H1 (cell line): Measurements from ENCODE around the gene ZBTB38. TPM values are rescaled to one million over a fixed set of nuclear protein-coding genes. Genes with fewer than 3 reads are reported as not detected.

ENCODE experiments used
- CTCF ChIA-PET: fragments of 300-600 bp; sonication (Branson Sonifier 250); formaldehyde crosslinking; loops from one replicate; lab custom pipeline; 2021; ENCODE audit not compliant: partially characterized antibody; lab: Charles Lee
- POLR2A ChIA-PET: fragments of 300-600 bp; sonication (Branson Sonifier 250); formaldehyde crosslinking; loops from one replicate; lab custom pipeline; 2021; ENCODE audit warnings: inconsistent platforms; ENCODE audit not compliant: partially characterized antibody; lab: Charles Lee
- DNase-seq, 2 experiments: peaks; one replicate each; pipeline versions ENCODE4 v3.0.0 to v3.0.0-alpha.2; 2010 to 2022; ENCODE audit warnings: low spot score in 2 of 2, low read depth in 1 of 2, mixed read lengths in 1 of 2
- FAIRE-seq: peaks from 2 replicates; lab custom pipeline; 2011; peaks lifted over from hg19 to GRCh38; lab: Jason Lieb, UNC
- H2AFZ ChIP-seq: 2 replicates; pipeline ENCODE4 v1.8.1; 2012; ENCODE audit warnings: low read length, inconsistent platforms
- H2AK5ac ChIP-seq: 2 replicates; pipeline ENCODE4 v1.6.1; 2013; ENCODE audit warnings: low read depth, low read length
- H2BK120ac ChIP-seq: replicated peaks from 2 replicates; pipeline ENCODE3; 2013; ENCODE audit warnings: low read depth, low read length, inconsistent platforms
- H2BK12ac ChIP-seq: 2 replicates; pipeline ENCODE4 v1.6.1; 2013; ENCODE audit warnings: low read depth, low read length
- H2BK15ac ChIP-seq: 2 replicates; pipeline ENCODE4 v1.6.1; 2013; ENCODE audit warnings: low read length
- H2BK20ac ChIP-seq: 2 replicates; pipeline ENCODE4 v1.6.1; 2013; ENCODE audit warnings: low read length
- H2BK5ac ChIP-seq: 2 replicates; pipeline ENCODE4 v1.6.1; 2013; ENCODE audit warnings: low read depth, low read length
- H3K14ac ChIP-seq: 2 replicates; pipeline ENCODE4 v1.6.1; 2013; ENCODE audit warnings: inconsistent platforms; ENCODE audit not compliant: insufficient read length
- H3K18ac ChIP-seq: 2 replicates; pipeline ENCODE4 v1.6.1; 2013; ENCODE audit warnings: low read length; ENCODE audit errors: extremely low read depth
- H3K23ac ChIP-seq: 2 replicates; pipeline ENCODE4 v1.6.1; 2013; ENCODE audit warnings: inconsistent platforms; ENCODE audit not compliant: insufficient read length
- H3K23me2 ChIP-seq: 2 replicates; pipeline ENCODE4 v1.6.1; 2013; ENCODE audit warnings: low read depth, low read length
- H3K27ac ChIP-seq: 2 replicates; pipeline ENCODE4 v1.6.1; 2011; ENCODE audit warnings: low read depth, low read length, inconsistent platforms
- H3K27me3 ChIP-seq, 4 experiments: replicated peaks in 1 of 4; 1 replicate in 1 of 4; 2 replicates in 3 of 4; pipeline versions ENCODE4 v1.6.1 to v1.8.1; 2011 to 2013; ENCODE audit warnings: low read length in 3 of 4, mild to moderate bottlenecking in 3 of 4, inconsistent platforms in 2 of 4, mixed read lengths in 2 of 4, moderate library complexity in 1 of 4; ENCODE audit not compliant: control insufficient read depth in 3 of 4, insufficient read depth in 3 of 4; ENCODE audit errors: extremely low read depth in 1 of 4
- H3K36me3 ChIP-seq, 4 experiments: 2 replicates each; pipeline versions ENCODE4 v1.6.1 to v1.8.1; 2011 to 2013; ENCODE audit warnings: mild to moderate bottlenecking in 4 of 4, low read length in 3 of 4, moderate library complexity in 2 of 4, control low read depth in 1 of 4, inconsistent platforms in 1 of 4; ENCODE audit not compliant: insufficient read depth in 4 of 4, control insufficient read depth in 2 of 4
- H3K4ac ChIP-seq: replicated peaks from 2 replicates; pipeline ENCODE3; 2013; ENCODE audit warnings: low read length, low read depth, mixed read lengths, inconsistent platforms; ENCODE audit not compliant: insufficient read length
- H3K4me1 ChIP-seq, 4 experiments: replicated peaks in 1 of 4; 1 replicate in 1 of 4; 2 replicates in 3 of 4; pipeline versions ENCODE4 v1.6.1 to v1.8.1; 2011 to 2013; ENCODE audit warnings: low read length in 3 of 4, inconsistent platforms in 2 of 4, mixed read lengths in 1 of 4; ENCODE audit not compliant: insufficient read depth in 4 of 4, control insufficient read depth in 3 of 4
- H3K4me2 ChIP-seq, 2 experiments: 2 replicates each; pipeline versions ENCODE4 v1.6.1 to v1.8.1; 2011 to 2013; ENCODE audit warnings: low read depth in 2 of 2, low read length in 2 of 2, control low read depth in 1 of 2, inconsistent platforms in 1 of 2, mild to moderate bottlenecking in 1 of 2; ENCODE audit not compliant: insufficient read depth in 1 of 2
- H3K4me3 ChIP-seq, 4 experiments: fragments of 200-600, 300-600 bp in 1 of 4; sonication (generic), shearing (Covaris generic), sonication (Bioruptor Twin) in 1 of 4; 2 replicates each; pipeline versions ENCODE4 v1.5.1 to v1.8.1; 2011 to 2016; ENCODE audit warnings: low read length in 4 of 4, low read depth in 3 of 4, control low read depth in 2 of 4, inconsistent platforms in 2 of 4, mild to moderate bottlenecking in 2 of 4, mixed read lengths in 1 of 4, moderate library complexity in 1 of 4; ENCODE audit not compliant: insufficient read depth in 2 of 4; ENCODE audit errors: extremely low read depth in 1 of 4
- H3K56ac ChIP-seq: replicated peaks from 2 replicates; pipeline ENCODE3; 2013; ENCODE audit warnings: low read depth, mild to moderate bottlenecking, mixed read lengths, low read length, inconsistent platforms; ENCODE audit not compliant: insufficient read length
- H3K79me1 ChIP-seq: 2 replicates; pipeline ENCODE4 v1.6.1; 2013; ENCODE audit warnings: low read depth, low read length, control low read depth
- H3K79me2 ChIP-seq, 2 experiments: 2 replicates each; pipeline versions ENCODE4 v1.6.1 to v1.8.1; 2012 to 2013; ENCODE audit warnings: low read length in 2 of 2, mild to moderate bottlenecking in 2 of 2, inconsistent platforms in 1 of 2; ENCODE audit not compliant: insufficient read depth in 2 of 2, control insufficient read depth in 1 of 2
- H3K9ac ChIP-seq, 4 experiments: replicated peaks in 1 of 4; 1 replicate in 1 of 4; 2 replicates in 3 of 4; pipeline versions ENCODE4 v1.6.1 to v1.8.1; 2011 to 2013; ENCODE audit warnings: low read depth in 3 of 4, low read length in 3 of 4, control low read depth in 2 of 4, mild to moderate bottlenecking in 2 of 4, moderate library complexity in 2 of 4, inconsistent platforms in 1 of 4; ENCODE audit errors: extremely low read depth in 1 of 4
- H3K9me3 ChIP-seq, 2 experiments: 2 replicates each; pipeline versions ENCODE4 v1.6.1 to v1.8.1; 2012 to 2013; ENCODE audit warnings: mild to moderate bottlenecking in 2 of 2, moderate library complexity in 2 of 2, control low read depth in 1 of 2, inconsistent platforms in 1 of 2, low read depth in 1 of 2, low read length in 1 of 2, mixed read lengths in 1 of 2; ENCODE audit not compliant: insufficient read depth in 2 of 2
- H4K20me1 ChIP-seq, 2 experiments: replicated peaks in 1 of 2; 2 replicates each; pipeline versions ENCODE3 to v1.8.1; 2011 to 2013; ENCODE audit warnings: inconsistent platforms in 2 of 2, low read length in 2 of 2, mild to moderate bottlenecking in 1 of 2; ENCODE audit not compliant: insufficient read depth in 2 of 2, control insufficient read depth in 1 of 2
- H4K5ac ChIP-seq: 2 replicates; pipeline ENCODE4 v1.6.1; 2013; ENCODE audit warnings: low read length, low read depth, mixed read lengths, inconsistent platforms; ENCODE audit not compliant: insufficient read length
- H4K8ac ChIP-seq: 2 replicates; pipeline ENCODE4 v1.8.0; 2013; ENCODE audit warnings: mild to moderate bottlenecking, moderate library complexity, low read length, inconsistent platforms; ENCODE audit not compliant: insufficient read depth; ENCODE audit errors: extremely low read depth
- H4K91ac ChIP-seq: replicated peaks from 2 replicates; pipeline ENCODE3; 2013; ENCODE audit warnings: low read length, mixed read lengths, inconsistent platforms; ENCODE audit not compliant: insufficient read length
- CREB1 ChIP-seq: IDR thresholded peaks from 2 replicates; pipeline ENCODE4 v1.6.1; 2012; ENCODE audit warnings: inconsistent platforms
- HDAC2 ChIP-seq, 2 experiments: fragments of 300-600 bp in 1 of 2; sonication (generic) in 1 of 2; IDR thresholded peaks; 2 replicates each; pipeline ENCODE4 v1.6.1; 2011 to 2012; ENCODE audit warnings: low read depth in 2 of 2, low read length in 2 of 2, mild to moderate bottlenecking in 2 of 2, moderate library complexity in 2 of 2, borderline replicate concordance in 1 of 2, inconsistent platforms in 1 of 2
- MAFK ChIP-seq: IDR thresholded peaks from 2 replicates; pipeline ENCODE4 v1.6.1; 2012; ENCODE audit warnings: low read depth, mild to moderate bottlenecking, improper control_type of control experiment, low read length
- WGBS, 2 experiments: shearing (Covaris generic) in 1 of 2; methylation state at CpG; one replicate each; pipeline versions ENCODE4 v1.1.6 to v1.1.7; 2013 to 2015; ENCODE audit warnings: low lambda C conversion rate in 2 of 2, mixed read lengths in 2 of 2, inconsistent platforms in 1 of 2, low coverage in 1 of 2, missing lambda C conversion rate in 1 of 2; ENCODE audit not compliant: insufficient replicate concordance in 2 of 2, insufficient coverage in 1 of 2, insufficient read length in 1 of 2; ENCODE audit errors: extremely low coverage in 1 of 2, missing lambda C conversion rate in 1 of 2; 5-methylcytosine and 5-hydroxymethylcytosine counted together
- polyA plus RNA-seq, 7 experiments: library from polyadenylated mRNA; depleted of rRNA in 3 of 7; stranded (reverse) in 5 of 7; unstranded in 2 of 7; fragments of >200 nt in 5 of 7; fragments of 200-250 nt in 2 of 7; gene quantifications; 1 replicate in 5 of 7; 2 replicates in 1 of 7; 4 replicates in 1 of 7; pipeline versions ENCODE4 v1.2.1 to v1.2.3, GENCODE V29; 2011 to 2013; ENCODE audit warnings: missing spikeins in 2 of 7, mixed read lengths in 2 of 7
- total RNA-seq: library from RNA; stranded (reverse); fragmentation: NEBNext Ultra II Directional; extraction: Animal tissue kit (Norgen Biotek cat#: 25700); gene quantifications from 2 replicates; pipeline ENCODE4 v1.2.1, GENCODE V29; 2021

Gene ZBTB38
- total and polyA plus RNA-seq, 2 of the 8 experiments (the other 6 are each of a cell fraction or from before 2014, with no cell fraction given), result 4.4 to 10.5 TPM

- ChIA-PET POLR2A (interaction anchor here (1.1 to 1.8 kb wide), 2 partner anchors 21 to 23 kb away, joined by 4 read pairs; partner anchors contain the start of gene ZBTB38), CTCF (interaction anchor here (0.7 to 2.8 kb wide), 4 partner anchors 23 to 50 kb away, joined by 3 to 7 read pairs (median 4); no protein-coding TSS in a partner anchor)
- no peaks in the 10 kb centered on the region for H3K79me1 ChIP-seq
- H3K79me2 ChIP-seq, result no peaks in the 10 kb centered on the region
- no peak overlapping the region for H2AK5ac ChIP-seq
- no peak overlapping the region for H3K14ac ChIP-seq
- no peak overlapping the region for H3K4me2 ChIP-seq
- no peaks in the 10 kb centered on the region for H4K20me1 ChIP-seq
- H3K23ac ChIP-seq, result no peak overlapping the region
- FAIRE-seq (no peak), DNase-seq (no peak)
- H2BK120ac ChIP-seq, result no peak overlapping the region
- no peak overlapping the region for H2AFZ ChIP-seq
- no peak overlapping the region for H2BK5ac ChIP-seq
- no peaks in the 10 kb centered on the region for H3K9me3 ChIP-seq
- H3K36me3 ChIP-seq, result no peaks in the 10 kb centered on the region
- H3K4me1 ChIP-seq, result peaks cover 6 to 22% (median 17%) of the 10 kb centered on the region in 4 experiments; a peak in 6 of 7 replicates
- H2BK15ac ChIP-seq, result no peak overlapping the region
- no peak overlapping the region for H4K5ac ChIP-seq
- H3K4me3 ChIP-seq, result no peak overlapping the region
- H3K23me2 ChIP-seq, result no peaks in the 10 kb centered on the region; the same call in 1 of the 2 replicates
- WGBS, 2 experiments, result 95% methylated on average over 5 of the region's 5 CpGs; no CpG with 5 or more reads in 1 of the 2 experiments
- no peak overlapping the region for H3K18ac ChIP-seq
- H3K27ac ChIP-seq, result no peak overlapping the region
- H2BK12ac ChIP-seq, result no peak overlapping the region
- no peak overlapping the region for H4K91ac ChIP-seq
- H3K9ac ChIP-seq, result no peak overlapping the region
- no peak overlapping the region for H4K8ac ChIP-seq
- H2BK20ac ChIP-seq, result no peak overlapping the region
- H3K27me3 ChIP-seq, result no peaks in the 10 kb centered on the region
- no peak for TF ChIP-seq MAFK
- TF ChIP-seq HDAC2 (IDR thresholded peaks at IDR 0.05; ENCODE audit: borderline replicate concordance in 1 of 2, low read depth in 2 of 2, low read length in 2 of 2), result 0 out of 4 replicates have a peak, but pooled peaks of 1 of the 2 experiments have one; percentile 27
- no peak for TF ChIP-seq CREB1
- H3K4ac ChIP-seq, result no peak overlapping the region
- no peak overlapping the region for H3K56ac ChIP-seq
Measured at GRCh38 chr3:141390747-141391146, 22.4 kb downstream of the ZBTB38 start.
